GM19438 (cell line): ENCODE measurements around the gene ZNF385B.

Experiments used
- ATAC-seq: cut with Tn5 transposase; IDR thresholded peaks from one replicate; pipeline ENCODE4 v1.9.1; 2021; ENCODE audit warnings: low read depth; ENCODE audit not compliant: unreplicated experiment

The ZNF385B gene

DNA sequence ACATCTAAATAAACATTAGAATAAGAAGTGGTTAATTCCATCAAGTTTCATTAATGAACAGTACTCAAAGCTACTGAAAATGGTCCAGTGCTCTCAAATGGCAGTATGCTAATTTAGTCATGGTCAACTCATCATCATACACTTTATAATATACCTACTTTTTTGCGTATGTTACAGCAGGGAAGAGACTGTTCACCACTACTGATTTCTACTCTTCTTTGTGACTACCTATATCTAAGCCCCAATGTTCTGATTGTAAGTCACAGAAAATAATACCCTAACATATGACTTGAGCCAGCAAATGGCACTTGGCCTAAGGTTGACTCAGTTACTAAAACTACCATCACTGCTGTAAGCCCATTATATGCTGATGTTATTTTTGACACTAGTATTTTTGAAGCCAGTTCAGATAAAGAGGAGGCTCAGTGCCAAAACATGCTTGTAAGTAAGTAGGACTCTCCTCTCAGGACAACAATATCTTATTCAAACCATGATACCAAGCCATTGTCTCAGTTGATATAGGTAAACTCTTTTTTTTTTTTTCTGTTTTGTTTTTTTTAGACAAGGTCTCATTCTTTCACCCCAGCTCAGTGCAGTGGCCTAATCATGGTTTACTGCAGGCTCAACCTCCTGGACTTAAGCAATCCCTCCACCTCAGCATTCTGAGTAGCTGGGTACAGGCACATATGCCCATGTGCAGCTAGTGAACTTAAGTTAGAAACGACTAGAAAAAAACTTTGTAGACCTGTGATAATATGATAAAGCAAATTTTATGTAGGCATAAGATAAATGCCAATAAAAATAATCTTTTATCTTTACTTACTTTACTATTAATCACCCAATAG, 266.9 kb downstream of the ZNF385B start:
- no peak for ATAC-seq

DNA sequence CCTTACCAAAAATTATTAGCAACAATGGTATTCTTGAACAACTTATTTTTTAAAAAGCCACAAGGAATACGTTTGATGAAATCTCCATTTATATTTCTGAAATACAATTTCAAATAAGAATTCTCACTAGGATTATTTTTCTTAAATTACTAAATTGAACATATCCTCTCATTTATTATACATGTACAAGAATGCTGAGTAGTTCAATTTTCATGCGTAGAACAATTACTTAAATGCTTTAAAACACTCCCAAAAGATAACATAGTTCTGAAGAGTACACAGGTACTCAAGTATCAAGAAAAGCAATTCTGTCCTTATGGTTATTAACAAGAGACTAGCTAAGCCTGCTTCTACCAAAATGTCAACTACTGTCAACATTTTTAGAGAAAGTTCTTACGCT, 268.1 kb downstream of the ZNF385B start:
- ATAC-seq: no peak

DNA sequence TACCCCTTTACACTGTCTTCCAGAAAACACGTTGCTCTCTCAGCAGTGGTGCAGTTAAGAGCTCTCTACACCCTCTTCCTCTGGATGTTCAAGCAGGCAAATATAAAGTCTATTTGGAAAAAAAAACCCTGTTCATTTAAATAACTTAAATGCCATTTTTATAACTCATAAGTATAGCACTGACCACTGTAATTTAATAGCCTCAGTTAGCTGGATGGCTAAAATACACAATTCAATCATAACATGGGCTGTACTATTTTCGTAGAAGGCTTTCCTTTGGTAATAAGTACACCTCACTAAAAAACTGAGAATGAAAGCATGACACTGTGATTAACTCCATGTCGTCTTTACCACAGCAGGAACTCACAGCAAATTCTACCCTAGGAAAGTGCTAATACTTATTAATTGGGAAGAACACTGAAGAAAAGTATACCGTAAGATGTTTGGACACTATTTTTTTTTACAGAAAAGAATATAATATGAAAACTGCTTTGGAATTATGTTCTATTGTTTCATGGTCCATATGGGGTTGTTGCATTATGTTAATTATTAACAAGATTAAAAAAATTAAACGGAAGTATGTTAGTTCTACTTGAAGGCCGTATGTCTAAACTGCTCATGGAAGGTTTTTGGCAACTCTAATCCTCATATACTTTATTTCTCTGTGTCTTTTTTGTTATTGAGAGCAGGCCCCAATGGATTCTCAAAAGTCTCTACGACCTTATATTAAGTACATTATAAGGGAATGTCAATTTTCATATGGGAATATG, 269.1 kb downstream of the ZNF385B start:
- no peak for ATAC-seq

DNA sequence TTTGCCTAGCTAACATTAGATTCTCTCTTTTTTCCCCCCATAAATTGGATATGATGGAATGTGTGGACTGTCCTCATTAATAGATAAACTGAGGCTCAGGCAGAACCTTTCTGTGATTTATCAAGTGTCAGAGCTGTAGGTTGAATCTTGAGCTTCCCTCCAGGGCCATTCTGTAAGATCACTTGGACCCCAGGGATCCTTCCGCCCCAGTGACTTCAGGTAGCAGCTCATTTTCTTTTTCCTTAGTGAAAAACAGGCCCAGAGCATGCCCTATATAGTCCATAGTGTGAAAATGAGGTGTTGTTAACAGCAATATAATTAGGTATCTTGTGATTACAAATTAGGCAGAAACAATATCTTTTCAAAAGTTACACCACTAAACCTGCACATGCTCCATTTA, 269.7 kb downstream of the ZNF385B start:
- no peak for ATAC-seq

DNA sequence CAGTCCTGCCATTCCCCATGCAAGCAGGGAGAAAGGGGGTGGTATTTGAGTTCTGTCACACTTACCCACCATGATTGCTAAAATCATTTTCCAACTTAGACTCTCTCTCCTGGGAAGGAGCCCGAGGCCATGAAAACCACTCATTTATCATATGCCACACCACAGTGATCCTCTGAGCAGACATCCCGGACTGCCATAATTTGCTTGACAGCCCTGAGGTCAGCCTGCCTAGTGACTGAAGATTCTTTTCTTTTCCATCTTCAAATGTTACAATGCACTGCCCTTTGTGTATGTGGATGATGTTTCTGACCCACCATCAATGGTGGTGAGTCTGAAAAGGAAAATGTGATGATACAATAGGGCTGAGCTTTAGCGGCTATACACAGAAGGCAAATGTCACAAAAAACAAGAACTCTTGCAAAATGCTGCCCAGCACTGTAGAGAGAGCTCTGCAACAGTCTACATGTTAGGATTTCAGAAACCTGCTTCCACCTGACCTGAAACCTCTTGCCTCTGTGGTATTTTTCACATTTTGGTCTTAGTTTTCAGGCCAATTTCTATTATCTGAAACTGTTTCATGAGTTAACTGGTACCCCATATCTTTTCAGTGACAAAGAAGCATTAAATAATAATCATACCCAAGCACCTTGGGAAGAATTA, 272.8 kb downstream of the ZNF385B start:
- no peak for ATAC-seq

DNA sequence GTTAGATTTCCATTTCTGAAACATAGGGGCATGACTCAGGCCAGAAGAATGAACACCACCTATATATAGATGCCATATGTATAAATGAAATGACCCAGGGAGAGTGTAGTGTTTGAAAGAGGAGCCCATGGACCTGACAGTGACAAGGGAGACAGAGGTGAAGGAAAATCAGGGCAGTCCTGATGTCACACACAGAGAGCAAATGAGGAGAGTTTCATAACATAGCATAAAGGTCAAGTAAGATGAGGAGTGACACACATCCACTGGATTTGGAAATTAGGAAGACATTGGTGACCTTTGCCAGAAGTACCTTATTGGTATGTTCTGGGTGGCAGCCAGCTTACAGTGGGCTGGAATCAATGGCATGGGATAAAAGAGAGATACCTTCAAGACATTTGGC, 276.7 kb downstream of the ZNF385B start:
- ATAC-seq: no peak

DNA sequence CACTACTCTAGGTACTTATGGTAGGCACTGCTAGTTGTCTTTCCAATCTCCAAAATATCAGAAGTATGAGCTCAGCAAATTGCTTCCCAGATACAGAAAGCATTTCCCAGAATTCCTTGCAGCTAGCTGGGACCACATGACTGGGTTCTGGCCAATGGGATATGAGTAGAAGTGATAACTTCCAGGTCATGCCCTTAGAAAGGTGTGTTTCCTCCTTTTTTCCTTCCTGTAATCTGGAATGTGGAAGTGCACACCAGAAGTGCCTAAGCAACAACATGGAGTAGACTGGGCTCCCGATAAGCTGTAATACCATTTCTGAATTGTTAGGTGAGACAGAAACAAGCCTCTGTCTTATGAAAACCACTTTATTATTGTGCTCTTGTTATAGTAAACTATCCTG, 279.8 kb downstream of the ZNF385B start:
- no peak for ATAC-seq

DNA sequence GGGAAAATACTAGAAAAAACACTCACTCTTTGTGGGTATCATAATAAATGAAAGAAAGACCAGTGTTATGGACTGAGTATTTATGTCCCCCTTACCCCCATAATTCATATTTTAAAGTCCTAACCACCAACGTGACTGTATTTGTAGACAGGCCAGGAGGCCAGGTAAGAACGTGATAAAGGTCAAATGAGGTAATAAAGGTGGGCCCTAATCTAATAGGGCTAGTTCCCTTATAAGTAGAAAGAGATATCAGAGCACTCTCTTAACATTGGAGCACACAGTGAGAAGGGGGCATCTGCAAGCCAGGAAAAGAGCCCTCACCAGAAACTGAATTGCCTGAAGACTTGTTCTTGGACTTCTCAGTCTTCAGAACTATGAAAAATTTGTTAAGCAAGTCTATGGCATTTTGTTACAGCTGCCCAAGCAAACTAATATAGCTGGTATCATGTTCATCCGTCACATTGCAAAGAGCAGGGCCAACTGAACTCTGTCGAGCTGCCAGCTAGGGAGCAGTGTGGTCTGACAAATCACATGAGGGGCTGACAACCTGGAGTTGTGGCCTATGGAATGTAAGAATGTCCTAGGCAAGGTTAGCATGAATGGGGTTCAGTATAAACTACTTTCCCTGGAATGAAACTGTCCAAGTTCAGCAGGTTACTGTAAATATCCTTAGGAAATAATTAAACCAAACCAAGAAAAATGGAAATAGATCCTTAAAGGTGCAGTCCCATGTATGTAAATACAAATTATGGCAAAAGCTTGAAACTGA, 280.9 kb downstream of the ZNF385B start:
- ATAC-seq: no peak

DNA sequence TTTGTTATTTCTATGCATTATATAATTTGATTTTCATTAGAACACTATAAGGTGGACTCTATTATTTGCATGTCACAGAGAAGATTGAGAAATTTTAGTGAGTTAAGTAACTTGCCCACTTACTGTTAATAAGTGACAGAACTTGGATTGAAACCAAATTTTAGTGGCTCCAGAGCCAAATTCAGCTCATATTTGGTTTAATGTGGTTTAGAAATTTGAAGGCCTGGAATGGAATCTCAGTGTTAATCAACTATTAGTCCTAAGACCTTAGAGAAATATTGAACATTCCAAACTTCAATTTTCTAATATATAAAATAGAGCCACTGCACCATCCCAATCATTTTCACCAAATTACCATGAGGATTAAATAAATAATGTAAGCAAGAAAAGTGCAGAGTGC, 281.6 kb downstream of the ZNF385B start:
- ATAC-seq: no peak

DNA sequence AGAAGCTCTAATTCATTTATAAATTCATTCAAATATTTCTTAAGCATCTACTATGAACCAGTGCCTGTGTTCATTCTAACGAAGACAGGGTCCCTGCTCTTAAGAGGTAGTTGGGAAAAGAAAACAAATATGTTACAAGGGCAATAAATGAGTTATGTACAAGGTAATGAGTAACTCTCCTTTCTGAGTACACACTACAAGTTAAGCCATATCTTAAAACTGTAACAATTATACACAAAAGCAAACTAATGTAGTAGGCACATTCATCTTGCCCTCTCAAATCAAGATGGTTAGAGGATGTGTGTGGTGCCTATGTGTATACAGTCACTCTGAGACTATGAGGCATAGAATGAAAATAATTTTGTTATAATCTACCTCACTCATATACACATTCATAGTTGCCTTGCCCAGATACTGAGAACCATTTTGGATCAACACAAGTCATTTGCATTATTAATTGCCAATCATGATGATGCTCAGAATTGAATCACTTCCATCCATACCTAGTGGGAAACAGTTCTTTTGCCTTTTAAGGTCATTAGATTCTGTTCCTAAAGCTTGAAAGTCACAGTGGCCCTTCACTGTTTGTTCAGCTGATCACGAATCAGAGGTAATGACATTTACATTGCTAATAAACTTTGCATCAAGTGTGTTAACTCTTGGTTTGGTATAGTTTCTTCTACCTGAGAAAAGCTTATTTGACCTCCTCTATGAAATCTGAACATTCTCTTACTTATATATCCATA, 283.1 kb downstream of the ZNF385B start:
- no peak for ATAC-seq

DNA sequence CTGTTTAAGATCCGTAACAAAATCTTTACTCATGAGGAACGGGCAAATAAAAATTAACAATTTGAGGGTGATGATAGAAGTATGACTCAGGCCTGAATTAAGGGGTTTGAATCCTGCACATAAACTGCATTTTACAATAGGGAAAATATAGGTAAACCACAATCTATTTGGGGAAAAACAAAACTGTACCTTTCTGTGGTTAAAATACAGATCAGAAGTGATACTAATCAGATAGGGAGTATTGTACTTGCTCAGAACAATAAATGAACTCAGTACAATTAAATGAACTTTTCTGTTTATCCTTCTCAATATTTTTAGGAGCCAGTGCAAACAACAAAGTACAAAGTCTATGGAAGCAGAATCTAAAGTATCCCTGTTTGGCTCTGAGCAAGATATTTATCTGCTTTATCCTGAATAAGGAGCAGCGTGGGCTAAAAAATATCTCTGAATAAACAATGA, 287.3 kb downstream of the ZNF385B start:
- no peak for ATAC-seq

DNA sequence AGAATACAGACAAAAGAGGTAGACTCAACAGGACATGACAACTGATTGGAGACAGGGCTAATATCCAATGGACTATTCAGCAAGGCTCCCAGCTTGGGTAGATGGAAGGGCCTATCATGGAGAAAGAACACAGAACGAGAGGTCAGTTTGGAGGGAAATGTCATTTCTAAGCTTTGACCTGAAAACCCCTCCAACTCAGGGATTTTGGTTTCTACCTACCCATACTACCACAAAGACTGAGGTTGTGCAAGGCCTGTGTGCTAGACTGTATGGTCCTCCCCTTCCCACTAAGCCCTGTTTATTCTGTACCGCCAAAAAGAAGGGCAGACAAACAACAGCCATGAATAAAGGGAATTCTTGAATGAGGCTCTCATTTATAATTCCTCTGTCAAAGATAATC, 288.9 kb downstream of the ZNF385B start:
- ATAC-seq: no peak

DNA sequence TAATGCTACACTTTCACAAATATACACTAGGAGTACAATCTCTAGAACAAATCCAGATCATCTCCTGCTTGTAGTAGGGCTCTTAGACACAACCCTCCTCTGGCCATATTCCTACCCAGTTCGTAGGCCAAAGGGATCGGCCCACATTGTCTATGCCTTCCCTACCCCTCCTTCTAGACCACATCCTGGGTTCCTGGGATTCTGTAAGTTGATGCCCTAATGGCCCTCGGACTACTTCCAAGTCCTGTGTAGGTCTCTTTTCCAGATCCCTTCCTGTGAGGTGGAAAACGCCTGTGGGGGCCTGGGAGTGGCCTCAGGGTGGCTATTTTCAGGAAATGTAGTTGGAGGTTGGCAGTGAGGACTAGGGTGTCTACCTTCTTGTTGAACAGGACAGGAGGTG, 289.7 kb downstream of the ZNF385B start:
- no peak for ATAC-seq

DNA sequence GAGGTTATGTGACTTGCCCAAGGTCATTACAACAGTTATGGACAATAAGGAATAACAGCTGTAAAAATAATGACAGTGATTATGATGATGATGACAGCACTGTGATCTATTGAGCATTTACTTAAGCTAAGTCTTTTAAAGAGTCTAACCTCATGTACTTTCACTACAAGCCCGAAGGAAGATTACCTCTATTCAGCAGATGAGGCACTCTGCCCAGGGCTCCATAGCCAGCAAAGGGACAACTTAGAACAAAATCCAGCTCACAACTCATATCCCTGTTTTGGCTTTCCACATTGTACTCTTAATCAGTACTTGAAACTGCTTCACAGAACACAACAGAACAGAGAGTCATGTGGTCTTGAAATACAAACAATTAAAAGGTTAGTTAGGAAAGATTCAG, 290.2 kb downstream of the ZNF385B start:
- no peak for ATAC-seq

DNA sequence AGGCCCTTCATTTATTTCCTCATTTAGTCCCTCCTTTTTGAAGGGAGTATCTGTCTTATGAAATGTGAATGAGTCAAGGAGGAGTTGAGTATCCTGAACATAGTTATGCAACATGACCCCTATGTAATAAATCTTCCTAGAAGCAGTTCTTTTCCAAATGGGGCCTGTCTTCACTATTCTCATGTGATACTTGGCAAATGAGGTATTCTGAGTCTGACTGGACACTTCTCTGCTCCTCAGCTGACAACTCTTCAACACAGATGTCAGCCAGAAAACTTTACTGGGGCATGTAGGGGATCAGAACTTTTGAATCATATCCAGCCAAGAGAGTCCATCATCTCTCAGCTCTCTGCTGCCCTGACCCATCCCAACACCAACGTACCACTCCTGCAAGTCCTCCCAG, 291.6 kb downstream of the ZNF385B start:
- ATAC-seq: no peak

DNA sequence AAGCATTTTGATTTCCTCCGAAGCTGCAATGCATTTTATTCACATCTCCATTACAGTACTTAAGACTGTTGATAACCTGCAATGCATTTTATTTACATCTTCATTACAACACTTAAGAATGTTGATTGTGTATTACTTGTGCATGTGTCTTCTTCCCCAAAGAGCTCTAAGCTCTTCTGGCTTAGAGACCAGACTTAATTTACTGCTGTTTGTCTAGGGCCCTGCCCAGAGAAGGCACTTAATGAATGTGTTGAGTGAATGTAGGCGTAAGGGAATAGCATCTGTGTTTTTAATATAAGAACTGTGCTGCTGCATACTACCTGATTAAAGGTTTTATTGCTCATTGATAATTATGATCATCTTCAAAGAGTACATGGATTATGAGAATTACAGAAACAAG, 295.6 kb downstream of the ZNF385B start:
- ATAC-seq: no peak

DNA sequence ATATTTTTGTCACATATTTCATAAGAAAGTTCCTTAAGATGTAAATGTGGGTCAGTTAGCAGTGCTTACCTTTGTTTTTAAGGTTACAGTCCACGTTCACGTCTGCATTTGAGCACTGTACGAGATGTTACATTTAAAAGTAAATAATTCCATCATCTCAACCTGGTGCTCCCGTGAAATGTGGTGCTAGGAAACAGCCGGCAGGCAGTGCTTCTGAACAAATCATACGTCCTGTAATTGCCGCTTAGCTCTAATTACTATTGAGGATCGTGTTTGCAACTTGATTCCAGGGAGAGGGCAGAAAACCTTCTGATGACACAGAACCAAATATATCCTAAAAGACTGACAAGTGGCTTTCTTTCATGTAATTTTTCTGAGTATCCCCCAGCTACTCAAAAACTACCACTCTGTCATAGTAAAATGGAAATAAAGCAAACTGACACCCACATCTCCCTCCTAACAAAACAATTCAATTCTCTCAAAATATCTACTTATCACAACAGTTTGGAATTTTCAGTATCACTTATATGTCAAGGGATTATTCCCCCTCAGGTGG, 299.0 kb downstream of the ZNF385B start:
- ATAC-seq: no peak

DNA sequence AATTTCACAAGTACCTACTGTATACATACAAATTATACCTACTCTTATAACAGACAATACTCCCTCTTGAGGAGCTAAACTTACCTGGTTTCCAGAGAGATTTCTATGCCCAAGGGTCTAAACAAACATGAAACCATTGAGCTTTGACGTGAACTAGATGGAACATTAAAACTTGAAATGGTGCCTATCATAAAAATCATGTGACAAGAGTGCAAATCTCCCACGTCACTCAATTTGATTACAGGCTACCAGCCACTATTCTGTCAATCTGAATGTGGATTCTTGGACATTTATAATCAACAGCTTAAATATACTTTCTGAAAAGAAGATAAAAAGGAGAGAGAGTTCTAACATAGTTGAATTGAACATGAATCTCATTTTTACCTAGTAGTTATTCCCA, 299.7 kb downstream of the ZNF385B start:
- ATAC-seq: no peak

DNA sequence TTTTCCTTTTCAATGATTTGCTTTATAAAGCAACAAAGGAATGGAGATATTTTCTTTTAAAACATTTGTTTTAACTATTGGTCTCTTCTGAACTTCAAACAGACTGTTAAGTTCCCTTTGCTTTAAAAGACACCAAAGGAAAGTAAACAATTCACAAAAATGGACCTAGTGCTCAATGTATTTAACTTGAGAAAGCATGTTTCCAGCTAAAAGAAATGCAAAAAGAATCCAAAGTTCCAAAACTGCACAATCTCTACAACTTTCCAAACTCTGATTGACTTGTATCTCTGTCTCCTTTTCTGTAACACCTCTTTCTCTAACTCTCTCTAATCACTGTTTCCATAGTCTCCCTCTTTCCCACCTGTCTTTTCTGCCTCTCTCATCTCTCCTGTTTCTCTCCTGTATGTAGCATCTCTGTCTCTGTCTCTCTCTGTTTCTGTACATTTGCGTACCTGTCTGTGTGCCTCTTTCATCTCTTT, 301.1 kb downstream of the ZNF385B start:
- no peak for ATAC-seq
